Fibroblast of lung (primary cell): ENCODE data around the gene HLA-DMA. TPM values are rescaled to one million over a fixed set of nuclear protein-coding genes. Genes with fewer than 3 reads are reported as not detected.

Source experiments
- DNase-seq, 2 donors: peaks; one replicate each; pipeline versions ENCODE4 v3.0.0 to v3.0.0-alpha.2; 2010; ENCODE audit warnings: low read depth in 2 of 2
- H2AFZ ChIP-seq: 2 replicates; pipeline ENCODE4 v1.5.1; 2012; ENCODE audit warnings: low read length, control low read depth, inconsistent platforms
- H3K27ac ChIP-seq: 2 replicates; pipeline ENCODE4 v1.5.1; 2011; ENCODE audit warnings: low read length, control low read depth; ENCODE audit not compliant: insufficient read depth
- H3K27me3 ChIP-seq: 2 replicates; pipeline ENCODE4 v1.5.1; 2011; ENCODE audit warnings: mild to moderate bottlenecking, low read length; ENCODE audit not compliant: control insufficient read depth, insufficient read depth
- H3K36me3 ChIP-seq: 2 replicates; pipeline ENCODE4 v1.5.1; 2011; ENCODE audit warnings: low read length; ENCODE audit not compliant: control insufficient read depth, insufficient read depth
- H3K4me1 ChIP-seq: 2 replicates; pipeline ENCODE4 v1.5.1; 2011; ENCODE audit warnings: low read length; ENCODE audit not compliant: control insufficient read depth, insufficient read depth; ENCODE audit errors: extremely low read depth
- H3K4me2 ChIP-seq: 2 replicates; pipeline ENCODE4 v1.5.1; 2011; ENCODE audit warnings: low read length, control low read depth; ENCODE audit not compliant: insufficient read depth; ENCODE audit errors: extremely low read depth
- H3K4me3 ChIP-seq, 4 experiments: fragments of 200-600 bp in 1 of 4; sonication (generic) in 1 of 4; replicated peaks in 1 of 4; 2 replicates each; pipeline ENCODE4 v1.5.1; 2011 to 2016; ENCODE audit warnings: low read length in 4 of 4, low read depth in 3 of 4, mild to moderate bottlenecking in 3 of 4, control low read depth in 2 of 4, inconsistent platforms in 1 of 4, mixed read lengths in 1 of 4; ENCODE audit not compliant: insufficient read depth in 1 of 4; ENCODE audit errors: control extremely low read depth in 1 of 4
- H3K79me2 ChIP-seq: 2 replicates; pipeline ENCODE4 v1.5.1; 2012; ENCODE audit warnings: mild to moderate bottlenecking, low read length, inconsistent platforms; ENCODE audit not compliant: control insufficient read depth, insufficient read depth
- H3K9ac ChIP-seq: 2 replicates; pipeline ENCODE4 v1.5.1; 2011; ENCODE audit warnings: mild to moderate bottlenecking, low read length, control low read depth; ENCODE audit not compliant: insufficient read depth
- H3K9me3 ChIP-seq: 2 replicates; pipeline ENCODE4 v1.5.1; 2012; ENCODE audit warnings: low read depth, low read length; ENCODE audit not compliant: control insufficient read depth, insufficient read depth
- H4K20me1 ChIP-seq: 2 replicates; pipeline ENCODE4 v1.5.1; 2011; ENCODE audit warnings: low read length; ENCODE audit not compliant: control insufficient read depth, insufficient read depth; ENCODE audit errors: extremely low read depth
- CTCF ChIP-seq, 2 donors: IDR thresholded peaks in 1 of 2; conservative IDR thresholded peaks in 1 of 2; 1 replicate in 1 of 2; 2 replicates in 1 of 2; pipeline ENCODE4 v1.5.1; 2011 to 2012; ENCODE audit warnings: low read length in 2 of 2, control low read depth in 1 of 2, inconsistent platforms in 1 of 2, low read depth in 1 of 2, mild to moderate bottlenecking in 1 of 2
- EZH2 ChIP-seq: IDR thresholded peaks from 2 replicates; pipeline ENCODE4 v1.5.1; 2012; ENCODE audit warnings: low read length, control low read depth, mild to moderate bottlenecking; ENCODE audit errors: missing control alignments
- polyA plus RNA-seq, 2 donors: library from polyadenylated mRNA; depleted of rRNA in 1 of 2; stranded (reverse) in 1 of 2; unstranded in 1 of 2; fragments of >200 nt; gene quantifications; 2 replicates each; pipeline ENCODE4 v1.2.1, GENCODE V29; 2011 to 2012; ENCODE audit warnings: missing spikeins in 1 of 2
- total RNA-seq: library from RNA; depleted of rRNA; stranded (reverse); fragments of >200 nt; gene quantifications from 2 replicates; pipeline ENCODE4 v1.2.1, GENCODE V29; 2014

The HLA-DMA gene
- total and polyA plus RNA-seq, 2 donors (not counting 1 experiment from before 2014, with no cell fraction given) = 7.1 to 12.1 TPM

DNA sequence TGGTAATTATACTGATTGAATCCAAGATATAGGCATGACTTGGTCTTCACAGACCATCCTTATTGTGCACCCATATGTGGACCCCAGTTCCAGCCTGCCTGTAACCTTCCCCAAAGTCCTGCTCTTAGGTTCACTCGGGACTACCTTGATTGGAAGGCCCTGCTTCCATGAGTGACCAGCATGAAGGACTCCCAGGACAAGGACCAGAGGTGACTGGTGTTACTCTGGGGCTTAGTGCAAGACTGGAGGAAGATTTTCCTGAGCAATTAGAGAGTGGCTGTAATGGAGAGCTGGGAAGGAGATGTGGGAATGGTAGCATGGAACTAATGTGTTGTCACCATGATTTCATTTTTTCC, 30.6 kb upstream of the HLA-DMA start:
- Histone ChIP-seq H3K36me3 (peaks cover 17% of the 10 kb centered on the region), H3K9ac (no peak overlapping the region), H2AFZ (no peak overlapping the region), H4K20me1 (no peaks in the 10 kb centered on the region), H3K9me3 (no peaks in the 10 kb centered on the region), H3K4me3 (no peak overlapping the region), H3K4me1 (no peaks in the 10 kb centered on the region), H3K79me2 (peaks cover 12% of the 10 kb centered on the region), H3K4me2 (no peak overlapping the region), H3K27me3 (no peaks in the 10 kb centered on the region), H3K27ac (no peak overlapping the region)
- no peak for TF ChIP-seq CTCF (conservative IDR thresholded peaks at IDR 0.05 in 1 of 2, IDR thresholded peaks at IDR 0.05 in 1 of 2; ENCODE audit: low read depth in 1 of 2, low read length in 2 of 2)
- no peak for TF ChIP-seq EZH2
- no peak for DNase-seq

DNA sequence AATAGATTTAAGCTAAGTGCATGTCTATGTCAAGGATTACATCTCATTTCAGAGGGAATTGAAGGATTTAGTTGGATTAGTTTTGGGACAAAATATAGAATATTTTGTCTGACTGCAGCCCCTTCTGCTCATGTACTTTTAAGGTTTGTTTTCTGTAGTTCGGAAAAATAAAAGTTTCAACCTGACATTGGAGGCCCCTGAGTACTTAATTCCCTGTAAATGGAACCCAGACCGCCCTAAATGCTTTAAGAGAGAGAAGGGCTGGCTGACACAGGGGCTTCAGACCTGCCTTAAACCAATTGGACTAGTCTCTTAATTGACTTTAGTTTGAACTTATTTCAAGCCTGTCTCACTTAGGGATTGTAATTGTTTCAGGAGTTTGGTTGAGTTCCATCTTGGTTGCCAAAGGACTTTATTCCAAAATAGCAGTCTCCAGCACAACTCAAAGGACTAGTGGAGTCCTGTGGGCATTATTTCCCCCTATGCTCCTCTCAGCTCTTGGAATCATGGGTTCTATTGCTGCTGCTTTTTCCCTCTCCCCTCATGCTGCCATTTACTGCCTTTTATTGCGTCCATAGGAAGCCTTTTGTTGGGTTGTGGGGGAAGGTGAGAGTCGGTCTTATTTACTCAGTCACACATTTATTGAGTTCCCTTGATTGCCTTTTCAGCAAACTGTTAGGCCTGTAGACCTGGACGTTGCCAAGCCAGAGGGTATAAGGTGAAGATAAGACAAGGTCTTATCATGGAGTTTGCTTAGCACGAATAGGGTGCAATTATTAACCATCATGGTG, 30.0 kb upstream of the HLA-DMA start:
- Histone ChIP-seq H4K20me1 (no peaks in the 10 kb centered on the region), H3K79me2 (peaks cover 18% of the 10 kb centered on the region), H3K36me3 (peaks cover 21% of the 10 kb centered on the region), H3K9ac (no peak overlapping the region), H3K4me2 (no peak overlapping the region), H2AFZ (no peak overlapping the region), H3K4me1 (no peaks in the 10 kb centered on the region), H3K9me3 (no peaks in the 10 kb centered on the region), H3K27ac (no peak overlapping the region), H3K27me3 (no peaks in the 10 kb centered on the region), H3K4me3 (no peak overlapping the region)
- DNase-seq = no peak
- TF ChIP-seq EZH2 = no peak
- no peak for TF ChIP-seq CTCF (conservative IDR thresholded peaks at IDR 0.05 in 1 of 2, IDR thresholded peaks at IDR 0.05 in 1 of 2; ENCODE audit: low read depth in 1 of 2, low read length in 2 of 2)

- no peak for DNase-seq
- no peaks in the 10 kb centered on the region for H4K20me1 ChIP-seq
- H3K9me3 ChIP-seq = no peaks in the 10 kb centered on the region
- no peaks in the 10 kb centered on the region for H3K27me3 ChIP-seq
- no peak overlapping the region for H2AFZ ChIP-seq
- no peaks in the 10 kb centered on the region for H3K4me1 ChIP-seq
- no peak overlapping the region for H3K9ac ChIP-seq
- no peak overlapping the region for H3K27ac ChIP-seq
- no peak overlapping the region for H3K4me2 ChIP-seq
- H3K36me3 ChIP-seq = peaks cover 21% of the 10 kb centered on the region
- TF ChIP-seq EZH2 (no peak), CTCF (conservative IDR thresholded peaks at IDR 0.05 in 1 of 2, IDR thresholded peaks at IDR 0.05 in 1 of 2; ENCODE audit: low read depth in 1 of 2, low read length in 2 of 2) (no peak)
- H3K79me2 ChIP-seq = peaks cover 25% of the 10 kb centered on the region
- no peak overlapping the region for H3K4me3 ChIP-seq
Measured at GRCh38 chr6:32982084-32982701, 29.3 kb upstream of the HLA-DMA start.
